ENCODE data around the gene FAM20C. TPM values are rescaled to one million over a fixed set of nuclear protein-coding genes. Genes with fewer than 3 reads are reported as not detected.
"Not testable (repeated sequence)": the region's sequence is repeated elsewhere in the genome, so short reads cannot be mapped to it uniquely, and the experiment has no call there.

The FAM20C gene
- total RNA-seq, 1 experiment from 2014 or later, result 62.6 TPM

GRCh38 chr7:205115-206010 is 13.0 kb downstream of the FAM20C start:
- H3K27ac Mint-ChIP-seq, result no peak overlapping the region
- Histone ChIP-seq H3K4me2 (ENCODE audit: insufficient read depth, insufficient read length, low read length) (no peak overlapping the region), H2BK120ac (ENCODE audit: low read depth, low read length, poor library complexity, severe bottlenecking) (no peak overlapping the region), H3K79me1 (ENCODE audit: insufficient read depth, low read depth, low read length, poor library complexity, severe bottlenecking) (no peaks in the 10 kb centered on the region), H3K14ac (ENCODE audit: insufficient read depth, low read length) (no peak overlapping the region), H3K9me3 (ENCODE audit: control insufficient read depth, low read depth, low read length) (no peaks in the 10 kb centered on the region), H2BK20ac (ENCODE audit: low read depth, low read length, poor library complexity, severe bottlenecking) (no peak overlapping the region), H3K56ac (ENCODE audit: insufficient read length, low read depth, low read length) (no peak overlapping the region), H2AK5ac (ENCODE audit: insufficient read length, low read length) (no peak overlapping the region), H2BK12ac (ENCODE audit: insufficient read length, low read depth, low read length) (no peak overlapping the region), H2BK5ac (ENCODE audit: insufficient read length, low read length) (no peak overlapping the region), H4K5ac (ENCODE audit: insufficient read length, low read depth, low read length) (no peak overlapping the region), H3K27me3 (ENCODE audit: insufficient read depth, low read length) (no peaks in the 10 kb centered on the region), H3K27ac (ENCODE audit: insufficient read length, low read depth, low read length) (no peak overlapping the region), H4K20me1 (ENCODE audit: control insufficient read depth, insufficient read depth, insufficient read length) (peaks cover 2% of the 10 kb centered on the region), H3K18ac (ENCODE audit: insufficient read length, low read depth, low read length) (no peak overlapping the region), H3K4ac (ENCODE audit: low read depth, low read length) (no peak overlapping the region), H3K23ac (ENCODE audit: insufficient read length, low read depth, low read length) (no peak overlapping the region), H3K9ac (ENCODE audit: extremely low read depth, insufficient read length, low read length) (no peak overlapping the region), H4K91ac (ENCODE audit: insufficient read length, low read depth, low read length) (no peak overlapping the region), H3K79me2 (ENCODE audit: insufficient read depth, low read length) (no peaks in the 10 kb centered on the region), H2AFZ (ENCODE audit: low read length) (no peak overlapping the region), H4K8ac (replicated peaks; ENCODE audit: insufficient read length, low read depth, low read length) (no peak overlapping the region), H3K4me1 (ENCODE audit: insufficient read depth, low read length) (no peaks in the 10 kb centered on the region), H2BK15ac (ENCODE audit: low read depth, low read length) (no peak overlapping the region), H3K23me2 (ENCODE audit: insufficient read length, low read depth, low read length, poor library complexity, severe bottlenecking) (no peaks in the 10 kb centered on the region), H3T11ph (ENCODE audit: low read length) (no peak overlapping the region)
- peaks cover 3 to 11% of the 10 kb centered on the region in 2 experiments; a peak in 4 of 5 replicates for H3K9me3 Mint-ChIP-seq
- no peak overlapping the region for H3K4me3 Mint-ChIP-seq
- TF ChIP-seq CTCF (conservative IDR thresholded peaks at IDR 0.05), result no peak
- H3K27me3 Mint-ChIP-seq (ENCODE audit: low read depth), result peaks cover 1% of the 10 kb centered on the region; the same call in 1 of the 2 replicates
- no CpG with 5 or more reads among the region's 49 CpGs for whole genome bisulfite sequencing (ENCODE audit: extremely low coverage, insufficient read length, low lambda C conversion rate)
- peaks cover 47 to 82% (median 67%) of the 10 kb centered on the region in 3 experiments for H3K36me3 Mint-ChIP-seq (ENCODE audit: insufficient read depth in 1 of 3, low read depth in 3 of 3)
- peaks cover 8 to 9% of the 10 kb centered on the region in 2 experiments; a peak in 3 of 4 replicates for H3K4me1 Mint-ChIP-seq
- DNase-seq, result no peak

DNA sequence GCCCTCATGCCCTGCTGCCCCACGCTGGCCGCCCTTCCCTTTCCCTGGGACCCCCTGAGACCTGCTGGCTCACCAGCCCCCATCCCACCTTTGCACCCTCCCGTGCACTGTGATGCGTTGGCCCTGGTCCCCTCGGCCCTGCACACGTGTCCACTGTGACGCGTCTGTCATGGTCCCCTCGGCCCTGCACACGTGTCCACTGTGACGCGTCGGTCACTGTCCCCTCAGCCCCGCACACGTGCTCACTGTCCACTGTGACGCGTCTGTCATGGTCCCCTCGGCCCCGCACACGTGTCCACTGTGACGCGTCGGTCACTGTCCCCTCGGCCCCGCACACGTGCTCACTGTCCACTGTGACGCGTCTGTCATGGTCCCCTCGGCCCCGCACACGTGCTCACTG is 14.0 kb downstream of the FAM20C start:
- DNase-seq; H3K4me1 Mint-ChIP-seq; H3K9me3 ChIP-seq (ENCODE audit: control insufficient read depth, low read depth, low read length); H3K4me3 Mint-ChIP-seq; H2AFZ ChIP-seq (ENCODE audit: low read length); H3K79me2 ChIP-seq (ENCODE audit: insufficient read depth, low read length); H3K23ac ChIP-seq (ENCODE audit: insufficient read length, low read depth, low read length); H3K4ac ChIP-seq (ENCODE audit: low read depth, low read length); H3K23me2 ChIP-seq (ENCODE audit: insufficient read length, low read depth, low read length, poor library complexity, severe bottlenecking); H3K27me3 ChIP-seq (ENCODE audit: insufficient read depth, low read length); H4K5ac ChIP-seq (ENCODE audit: insufficient read length, low read depth, low read length); H4K8ac ChIP-seq (replicated peaks; ENCODE audit: insufficient read length, low read depth, low read length); H3K27me3 Mint-ChIP-seq (ENCODE audit: low read depth); H2BK20ac ChIP-seq (ENCODE audit: low read depth, low read length, poor library complexity, severe bottlenecking); H2BK5ac ChIP-seq (ENCODE audit: insufficient read length, low read length); H2BK12ac ChIP-seq (ENCODE audit: insufficient read length, low read depth, low read length); H3K14ac ChIP-seq (ENCODE audit: insufficient read depth, low read length); H4K91ac ChIP-seq (ENCODE audit: insufficient read length, low read depth, low read length); H3K4me1 ChIP-seq (ENCODE audit: insufficient read depth, low read length); H3K4me2 ChIP-seq (ENCODE audit: insufficient read depth, insufficient read length, low read length); H2BK120ac ChIP-seq (ENCODE audit: low read depth, low read length, poor library complexity, severe bottlenecking); H3K56ac ChIP-seq (ENCODE audit: insufficient read length, low read depth, low read length); H3K9ac ChIP-seq (ENCODE audit: extremely low read depth, insufficient read length, low read length); H3K27ac ChIP-seq (ENCODE audit: insufficient read length, low read depth, low read length); H3K79me1 ChIP-seq (ENCODE audit: insufficient read depth, low read depth, low read length, poor library complexity, severe bottlenecking); H3K27ac Mint-ChIP-seq; H3K18ac ChIP-seq (ENCODE audit: insufficient read length, low read depth, low read length); H2BK15ac ChIP-seq (ENCODE audit: low read depth, low read length); H2AK5ac ChIP-seq (ENCODE audit: insufficient read length, low read length); H4K20me1 ChIP-seq (ENCODE audit: control insufficient read depth, insufficient read depth, insufficient read length); H3T11ph ChIP-seq (ENCODE audit: low read length): not testable (repeated sequence)
- H3K36me3 Mint-ChIP-seq (ENCODE audit: insufficient read depth in 1 of 3, low read depth in 3 of 3), result peaks cover 44 to 73% (median 66%) of the 10 kb centered on the region in 3 experiments
- H3K9me3 Mint-ChIP-seq, result peaks cover 3 to 11% of the 10 kb centered on the region in 2 experiments; a peak in 4 of 5 replicates
- no CpG with 5 or more reads among the region's 31 CpGs for WGBS (ENCODE audit: extremely low coverage, insufficient read length, low lambda C conversion rate)
